ENCODE data around the gene ENPP1. TPM values are rescaled to one million over a fixed set of nuclear protein-coding genes. Genes with fewer than 3 reads are reported as not detected.

ENPP1 gene
- total and polyA plus RNA-seq, 2 donors (not counting 3 experiments of a cell fraction or from before 2014, with no cell fraction given) = 0.36 to 1.4 TPM

GRCh38 chr6:131923356-131923755 lies 115.5 kb downstream of the ENPP1 start:
- H3K4me2 ChIP-seq (ENCODE audit: insufficient read depth, low read length) = no peak overlapping the region
- dilution Hi-C loops (cut with MboI; ENCODE audit: extremely low pct_ligation_motif_present, low sequenced_read_pairs) (no loop called here), intact Hi-C loops (cut with micrococcal nuclease) (loop anchor here (10.0 kb wide), 1 partner anchor 891 kb away; the partner anchor contains the start of gene RPS12)
- H3K4me1 ChIP-seq (ENCODE audit: control insufficient read depth, extremely low read depth, insufficient read depth, low read length) = no peaks in the 10 kb centered on the region
- H2AFZ ChIP-seq (ENCODE audit: low read depth, low read length) = no peak overlapping the region
- no peaks in the 10 kb centered on the region for H3K27me3 ChIP-seq (ENCODE audit: control insufficient read depth in 2 of 2, insufficient read depth in 2 of 2, low read length in 2 of 2)
- DNase-seq (ENCODE audit: low read depth, low spot score) = peak; percentile 41
- no peaks in the 10 kb centered on the region for H3K36me3 ChIP-seq (ENCODE audit: control insufficient read depth in 2 of 2, extremely low read depth in 1 of 2, insufficient read depth in 2 of 2, low read length in 2 of 2)
- BruUV-seq (replicated peaks) = no TSS peak
- no peaks in the 10 kb centered on the region for H3K9me1 ChIP-seq (replicated peaks; ENCODE audit: control insufficient read depth, extremely low read depth, insufficient read depth, low read length)
- H3K9me3 ChIP-seq (replicated peaks; ENCODE audit: control insufficient read depth, insufficient read depth, low read length) = no peaks in the 10 kb centered on the region
- TF ChIP-seq MYC (IDR thresholded peaks at IDR 0.05; ENCODE audit: low read depth, low read length) (no peak), CTCF (IDR thresholded peaks at IDR 0.05; ENCODE audit: extremely low read depth in 1 of 2, insufficient read depth in 1 of 2, low read depth in 1 of 2, low read length in 2 of 2) (peak; percentile 64 to 72), POLR2AphosphoS5 (IDR thresholded peaks at IDR 0.05; ENCODE audit: insufficient read depth, low read depth, low read length) (no peak)
- no peak overlapping the region for H3K27ac ChIP-seq (ENCODE audit: insufficient read depth, low read depth, low read length)
- H3K4me3 ChIP-seq (replicated peaks in 1 of 3; ENCODE audit: insufficient read depth in 1 of 3, low read depth in 1 of 3, low read length in 3 of 3) = no peak overlapping the region
- no peaks in the 10 kb centered on the region for H4K20me1 ChIP-seq (replicated peaks; ENCODE audit: control insufficient read depth, extremely low read depth, insufficient read depth, low read length)
- no peaks in the 10 kb centered on the region for H3K79me2 ChIP-seq (ENCODE audit: control insufficient read depth, insufficient read depth, low read length)
- H3K9ac ChIP-seq (replicated peaks; ENCODE audit: extremely low read depth, insufficient read depth, low read length) = no peak overlapping the region
- ChIA-PET POLR2A (no interaction called here), CTCF (interaction anchor here (0.7 to 9.9 kb wide), 21 partner anchors 7 to 572 kb away, joined by 3 to 222 read pairs (median 6); no protein-coding TSS in a partner anchor)
- FAIRE-seq = peak; percentile 62

- Histone ChIP-seq H3K4me2 (ENCODE audit: insufficient read depth, low read length) (no peak overlapping the region), H2AFZ (ENCODE audit: low read depth, low read length) (no peak overlapping the region), H3K9ac (replicated peaks; ENCODE audit: extremely low read depth, insufficient read depth, low read length) (no peak overlapping the region), H3K36me3 (ENCODE audit: control insufficient read depth in 2 of 2, extremely low read depth in 1 of 2, insufficient read depth in 2 of 2, low read length in 2 of 2) (no peaks in the 10 kb centered on the region), H3K4me1 (ENCODE audit: control insufficient read depth, extremely low read depth, insufficient read depth, low read length) (no peaks in the 10 kb centered on the region), H3K27me3 (ENCODE audit: control insufficient read depth in 2 of 2, insufficient read depth in 2 of 2, low read length in 2 of 2) (no peaks in the 10 kb centered on the region), H3K79me2 (ENCODE audit: control insufficient read depth, insufficient read depth, low read length) (no peaks in the 10 kb centered on the region), H3K9me3 (replicated peaks; ENCODE audit: control insufficient read depth, insufficient read depth, low read length) (no peaks in the 10 kb centered on the region), H3K9me1 (replicated peaks; ENCODE audit: control insufficient read depth, extremely low read depth, insufficient read depth, low read length) (no peaks in the 10 kb centered on the region), H3K4me3 (replicated peaks in 1 of 3; ENCODE audit: insufficient read depth in 1 of 3, low read depth in 1 of 3, low read length in 3 of 3) (no peak overlapping the region), H3K27ac (ENCODE audit: insufficient read depth, low read depth, low read length) (no peak overlapping the region), H4K20me1 (replicated peaks; ENCODE audit: control insufficient read depth, extremely low read depth, insufficient read depth, low read length) (no peaks in the 10 kb centered on the region)
- ChIA-PET CTCF (interaction anchor here (0.6 to 9.9 kb wide), 59 partner anchors 9 to 606 kb away, joined by 3 to 222 read pairs (median 4); partner anchors contain the start of gene CCN2), POLR2A (interaction anchor here (1.0 kb wide), 1 partner anchor 24 kb away, joined by 3 read pairs; no protein-coding TSS in a partner anchor)
- FAIRE-seq (peak; percentile 59), DNase-seq (ENCODE audit: low read depth, low spot score) (peak; percentile 70)
- no TSS peak for BruUV-seq (replicated peaks)
- intact Hi-C loops (cut with micrococcal nuclease) = loop anchor here (1.0 to 10.0 kb wide), 7 partner anchors 138 to 890 kb away; partner anchors contain the start of gene RPS12
- dilution Hi-C loops (cut with MboI; ENCODE audit: extremely low pct_ligation_motif_present, low sequenced_read_pairs) = no loop called here
- peak; percentile 32 to 46 for TF ChIP-seq CTCF (IDR thresholded peaks at IDR 0.05; ENCODE audit: extremely low read depth in 1 of 2, insufficient read depth in 1 of 2, low read depth in 1 of 2, low read length in 2 of 2)
- TF ChIP-seq JUN (IDR thresholded peaks at IDR 0.05; ENCODE audit: borderline replicate concordance, insufficient read depth, insufficient read length, low read depth) = no peak
These were observed 117.2 kb downstream of the ENPP1 start for GRCh38 chr6:131924881-131925474.
